ENCODE data around the gene TLNRD1.
"Not testable (repeated sequence)": the region's sequence is repeated elsewhere in the genome, so short reads cannot be mapped to it uniquely, and the experiment has no call there.

TLNRD1 gene

DNA sequence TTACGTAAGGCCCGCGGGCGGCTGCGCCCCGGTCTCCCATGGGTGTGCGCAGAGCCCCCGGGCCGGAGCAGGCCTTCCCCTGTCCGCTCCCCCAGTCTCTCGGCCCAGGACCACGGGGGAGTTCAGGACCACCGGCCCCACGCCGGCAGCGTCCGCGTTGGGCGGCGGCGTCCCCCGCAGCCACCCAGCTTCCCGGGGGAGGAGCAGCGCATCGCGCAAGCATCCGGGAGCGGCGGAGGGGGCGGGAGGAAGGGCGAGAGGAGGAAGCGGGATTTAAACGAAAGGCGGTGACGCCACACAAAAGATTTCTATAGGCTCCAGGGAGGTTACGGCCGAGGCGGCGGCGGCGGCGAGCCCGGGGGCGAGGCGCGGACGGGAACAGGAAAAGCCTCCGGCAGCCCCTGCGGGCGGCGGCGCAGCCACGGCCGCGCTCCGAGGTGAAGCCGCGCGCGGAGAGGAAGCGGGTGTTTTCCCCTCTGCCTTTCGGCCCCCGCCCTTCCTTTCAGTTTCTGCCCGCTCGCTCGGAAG lies at the start of gene TLNRD1:
TSS of gene TLNRD1 (plus strand) at position 300 of the 528 bp plus-strand sequence. CDS start 1,349 bp downstream, outside the sequence.
- peak; percentile 65 for DNase-seq

DNA sequence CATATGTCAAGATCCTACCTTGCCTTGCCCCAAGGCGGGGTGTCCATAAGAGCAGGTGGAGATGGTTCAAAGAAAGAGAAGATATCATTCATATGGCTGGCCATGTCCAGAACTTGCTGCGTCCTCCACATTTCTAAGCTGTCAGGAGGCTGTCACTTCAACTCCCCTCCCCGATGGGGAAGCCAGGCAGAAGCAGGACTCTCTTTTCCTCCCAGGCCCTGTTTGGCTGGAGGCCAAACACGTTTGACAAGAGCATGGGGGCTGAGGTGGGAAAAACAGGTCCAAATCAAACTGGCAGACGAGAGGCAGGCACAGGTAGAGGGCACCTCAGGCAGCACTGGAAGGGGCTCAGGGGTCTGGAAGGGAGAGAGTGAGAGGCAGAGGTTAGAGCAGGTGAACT lies 48.8 kb upstream of the TLNRD1 start:
- no peak for DNase-seq

DNA sequence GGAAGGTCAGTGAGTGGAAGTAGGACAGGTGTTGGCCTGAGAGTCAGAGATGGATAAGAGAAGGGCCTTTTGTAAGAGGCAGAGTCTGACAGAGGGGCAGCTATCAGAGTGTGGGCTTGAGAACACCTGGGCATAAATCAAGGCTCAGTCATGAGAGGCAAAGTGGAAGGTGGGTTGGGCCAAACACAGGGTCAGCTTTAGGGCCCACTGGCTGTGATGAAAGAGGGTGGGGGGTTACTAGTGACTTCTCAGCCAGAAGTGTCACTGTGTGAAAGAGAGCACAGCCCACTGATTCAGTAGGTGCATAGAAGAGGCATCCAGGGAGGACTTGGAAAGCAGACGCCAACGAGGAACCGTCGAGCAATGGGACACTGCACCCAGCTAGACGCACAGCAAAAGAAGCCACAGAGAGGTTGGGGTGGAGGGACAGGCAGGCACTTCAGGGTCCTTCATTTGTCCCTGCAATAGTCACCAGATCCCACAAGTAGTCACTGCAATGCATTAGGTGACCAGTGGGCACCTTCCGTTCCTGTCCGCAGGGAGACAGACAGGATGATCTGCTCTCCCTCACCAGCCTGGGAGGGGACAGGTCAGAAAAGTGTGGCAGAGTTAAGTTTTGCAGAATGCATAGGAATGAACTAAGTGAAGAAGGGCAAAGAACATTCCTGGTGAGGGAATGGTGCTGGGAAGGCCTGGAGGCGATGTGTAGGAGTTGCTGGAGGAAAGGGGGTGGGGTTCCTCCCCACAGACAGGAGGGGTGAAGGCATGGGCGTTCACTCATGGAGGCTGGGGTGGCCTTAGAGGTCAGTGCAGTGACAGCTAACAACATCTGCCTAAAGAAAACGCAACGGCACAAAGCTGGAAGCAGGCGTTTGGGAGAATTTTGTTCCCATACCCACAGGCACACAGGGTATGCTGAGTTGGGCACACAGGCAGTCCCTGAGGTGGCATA lies 47.4 kb upstream of the TLNRD1 start:
- DNase-seq = no peak

DNA sequence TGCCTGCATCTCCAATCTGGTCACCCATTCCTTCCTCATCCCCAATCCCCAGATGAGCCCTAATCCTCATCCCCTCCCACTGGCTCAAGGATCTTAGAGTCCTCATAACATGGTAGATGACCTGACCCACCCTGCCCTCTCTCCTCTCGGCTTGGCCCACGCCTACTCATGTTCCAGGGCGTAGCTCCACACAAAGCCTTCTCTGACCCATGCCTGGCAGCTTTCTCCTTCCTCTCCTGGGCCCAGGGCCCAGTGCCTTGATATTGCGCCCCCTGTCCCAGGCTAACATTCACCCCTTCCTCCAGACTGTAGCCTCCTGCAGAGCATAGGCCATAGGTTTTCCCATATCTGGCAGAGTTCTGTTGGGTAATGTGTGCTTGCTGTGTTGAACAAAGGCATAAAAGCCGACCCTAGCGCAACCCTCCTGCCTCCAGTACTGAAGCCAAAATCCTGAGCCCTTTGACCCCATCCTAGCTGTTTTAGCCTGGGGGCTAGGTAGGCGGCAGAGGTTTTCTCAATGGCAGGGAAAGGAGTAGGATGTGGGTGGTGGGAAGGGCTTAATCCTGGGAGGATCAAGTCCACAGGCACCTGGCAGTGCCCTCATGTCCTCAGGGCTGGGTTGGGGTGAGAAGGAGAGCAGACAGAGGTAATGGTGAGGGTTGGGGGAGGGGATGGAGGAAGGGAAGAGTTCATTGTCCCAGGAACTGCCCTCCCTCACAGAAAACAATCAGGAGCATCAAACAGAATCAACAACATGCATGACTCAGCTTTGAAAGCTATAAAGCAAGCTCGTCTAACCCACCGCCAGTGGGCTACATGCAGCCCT lies 46.6 kb upstream of the TLNRD1 start:
- no peak for DNase-seq

DNA sequence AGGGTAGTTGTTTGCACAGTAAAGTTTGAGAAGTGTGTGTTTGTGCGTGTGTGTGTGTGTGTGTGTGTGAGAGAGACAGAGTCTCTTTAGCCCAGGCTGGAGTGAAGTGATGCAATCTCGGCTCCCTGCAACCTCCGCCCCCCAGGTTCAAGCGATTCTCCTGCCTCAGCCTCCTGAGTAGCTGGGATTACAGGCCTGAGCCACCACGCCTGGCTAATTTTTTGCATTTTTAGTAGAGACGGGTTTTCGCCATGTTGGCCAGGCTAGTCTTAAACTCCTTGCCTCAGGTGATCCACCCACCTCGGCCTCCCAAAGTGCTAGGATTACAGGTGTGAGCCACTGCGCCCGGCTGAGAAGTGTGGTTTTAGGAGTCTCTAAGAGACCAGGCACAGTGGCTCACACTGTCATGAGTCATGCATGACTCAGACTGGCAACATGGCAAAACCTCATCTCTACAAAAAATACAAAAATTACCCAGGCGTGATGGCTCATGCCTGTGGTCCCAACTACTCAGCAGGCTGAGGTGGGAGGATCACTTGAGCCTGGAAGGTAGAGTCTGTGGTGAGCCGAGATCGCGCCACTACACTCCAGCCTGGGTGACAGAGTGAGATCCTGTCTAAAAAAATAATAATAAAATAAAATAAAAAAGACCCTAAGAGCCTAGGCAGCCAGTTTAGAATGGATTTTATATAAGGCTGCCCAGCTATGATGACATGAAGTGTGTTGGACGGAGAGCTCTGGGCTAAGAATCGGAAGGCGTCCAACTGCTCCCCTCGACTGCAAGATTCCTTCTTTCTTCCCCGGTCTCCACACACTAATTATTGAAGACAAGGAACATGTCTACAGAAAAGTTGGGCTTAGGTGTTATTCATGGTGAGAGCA lies 44.9 kb upstream of the TLNRD1 start:
- DNase-seq = peak; percentile 77

DNA sequence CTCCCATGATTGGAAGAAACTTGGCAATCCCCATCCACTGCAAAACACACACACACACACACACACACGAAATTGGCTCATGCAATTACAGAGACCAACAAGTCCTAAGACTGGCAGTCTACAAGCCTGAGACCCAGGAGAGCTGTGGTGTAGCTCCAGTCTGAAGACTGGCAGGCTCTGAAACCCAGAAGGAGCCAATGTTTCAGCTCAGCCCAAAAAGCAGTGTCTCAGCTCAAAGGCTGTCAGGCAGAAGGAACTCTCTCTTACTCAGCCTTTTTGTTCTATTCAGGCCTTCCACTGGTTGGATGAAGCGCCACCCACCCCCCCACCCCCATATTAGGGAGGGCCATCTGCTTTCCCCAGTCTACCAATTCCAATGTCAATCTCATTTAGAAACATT lies 43.2 kb upstream of the TLNRD1 start:
- DNase-seq = no peak

DNA sequence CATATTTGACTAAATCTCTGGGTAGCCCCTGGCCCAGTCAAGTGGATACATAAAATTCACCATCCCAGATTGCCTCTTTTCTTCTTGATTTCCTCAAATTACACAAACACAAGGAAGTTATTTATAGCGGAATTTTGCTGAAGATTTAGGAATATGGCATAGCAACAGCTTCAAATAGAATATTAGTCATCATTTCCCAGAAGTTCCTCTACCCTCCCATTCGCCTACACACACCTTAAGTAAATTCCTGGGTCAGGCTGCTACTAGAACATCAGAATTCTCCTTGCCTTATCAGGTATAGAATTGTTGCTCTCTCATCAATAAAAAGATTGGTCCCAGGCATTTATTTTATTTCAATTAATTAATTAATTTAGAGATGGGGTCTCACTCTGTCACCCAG lies 42.7 kb upstream of the TLNRD1 start:
- DNase-seq = no peak

DNA sequence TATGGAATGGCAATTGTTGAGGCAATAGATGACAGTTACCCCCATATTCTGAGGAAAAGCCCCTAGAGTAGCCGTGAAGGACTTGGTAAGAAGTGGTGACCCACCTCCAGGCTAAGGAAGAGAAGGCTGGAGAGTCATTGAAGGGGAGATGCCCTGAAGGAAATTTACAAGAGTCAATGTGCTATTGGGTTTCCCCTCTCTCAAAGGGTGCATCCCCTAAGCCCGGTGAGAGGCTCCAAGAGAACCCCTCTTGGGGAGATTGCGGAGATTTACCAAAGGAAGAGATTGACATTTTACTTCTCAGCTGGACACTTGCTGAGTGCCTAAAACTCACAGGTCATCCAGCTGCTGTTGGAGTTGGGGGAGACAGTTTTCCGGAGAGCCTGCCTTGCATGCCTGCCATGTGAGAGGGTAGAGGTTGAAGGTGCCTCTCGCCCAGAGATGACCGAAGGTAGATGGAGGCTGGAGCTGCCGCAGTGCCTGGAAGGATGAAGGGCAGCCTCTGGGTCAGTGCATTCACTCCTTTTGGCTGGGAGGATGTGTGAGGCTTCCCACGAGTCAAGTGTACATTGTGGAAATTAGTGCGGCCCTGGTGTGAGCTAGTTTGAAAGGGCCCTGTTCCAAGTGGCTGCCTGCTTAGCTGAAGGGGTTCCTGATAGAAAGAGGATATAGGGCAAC lies 41.8 kb upstream of the TLNRD1 start:
- DNase-seq = no peak

DNA sequence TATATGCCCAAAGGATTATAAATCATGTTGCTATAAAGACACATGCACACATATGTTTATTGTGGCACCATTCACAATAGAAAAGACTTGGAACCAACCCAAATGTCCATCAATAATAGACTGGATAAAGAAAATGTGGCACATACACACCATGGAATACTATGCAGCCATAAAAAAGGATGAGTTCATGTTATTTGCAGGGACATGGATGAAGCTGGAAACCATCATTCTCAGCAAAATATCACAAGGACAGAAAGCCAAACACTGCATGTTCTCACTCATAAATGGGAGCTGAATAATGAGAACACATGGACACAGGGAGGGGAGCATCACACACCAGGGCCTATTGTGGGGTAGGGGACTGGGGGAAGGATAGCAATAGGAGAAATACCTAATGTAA lies 35.3 kb upstream of the TLNRD1 start:
- not testable (repeated sequence) for DNase-seq

DNA sequence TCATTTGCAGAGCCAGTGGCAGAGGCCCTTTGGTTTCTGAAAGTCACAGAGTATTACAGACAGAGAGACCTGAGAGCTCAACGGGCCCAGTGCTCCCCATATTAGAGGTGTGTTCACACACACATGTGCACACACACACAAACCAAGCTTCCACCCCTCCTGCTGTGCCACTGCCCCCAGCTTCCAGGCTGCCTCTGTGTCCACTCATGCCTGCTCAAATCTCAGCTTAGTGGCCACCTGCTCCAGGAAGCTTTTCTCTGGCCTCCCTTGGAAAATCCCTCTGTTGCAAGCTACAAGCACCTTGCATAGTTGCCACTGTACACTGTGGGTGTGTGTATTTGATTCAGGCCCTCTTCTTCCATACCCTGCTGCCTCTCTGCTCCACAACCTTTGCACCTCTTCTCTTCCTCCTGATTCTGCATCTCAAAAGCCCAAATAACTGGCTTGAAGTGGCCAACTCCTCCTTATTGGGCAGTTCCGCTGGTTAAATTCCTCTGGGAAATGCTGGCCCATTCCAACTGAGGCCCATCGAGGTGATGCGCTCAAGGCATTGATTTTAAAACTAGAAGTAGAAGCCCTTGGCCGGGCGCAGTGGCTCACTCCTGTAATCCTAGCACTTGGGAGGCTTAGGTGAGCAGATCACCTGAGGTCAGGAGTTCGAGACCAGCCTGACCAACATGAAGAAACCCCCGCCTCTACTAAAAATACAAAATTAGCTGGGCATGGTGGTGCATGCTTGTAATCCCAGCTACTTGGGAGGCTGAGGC lies 34.1 kb upstream of the TLNRD1 start:
- DNase-seq = no peak

DNA sequence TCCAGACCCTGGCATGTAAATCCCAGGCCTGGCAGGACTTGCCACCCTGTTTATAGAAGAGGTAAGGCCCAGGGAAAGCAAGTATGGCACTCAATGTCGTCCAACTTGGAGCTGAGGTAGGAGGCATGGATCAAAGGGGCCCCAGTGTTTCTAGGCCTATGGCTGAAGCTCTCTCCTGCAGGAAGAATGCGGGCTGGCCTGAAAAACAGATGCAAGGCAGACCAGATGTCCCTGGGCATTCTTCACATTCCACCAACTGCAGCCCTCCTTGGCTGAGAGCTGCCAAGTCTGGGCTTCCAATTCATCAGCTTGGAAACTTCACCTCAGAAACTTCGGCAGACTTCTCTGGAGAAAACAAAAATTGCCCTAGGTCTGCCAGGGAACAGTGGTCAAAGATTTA lies 33.3 kb upstream of the TLNRD1 start:
- no peak for DNase-seq

DNA sequence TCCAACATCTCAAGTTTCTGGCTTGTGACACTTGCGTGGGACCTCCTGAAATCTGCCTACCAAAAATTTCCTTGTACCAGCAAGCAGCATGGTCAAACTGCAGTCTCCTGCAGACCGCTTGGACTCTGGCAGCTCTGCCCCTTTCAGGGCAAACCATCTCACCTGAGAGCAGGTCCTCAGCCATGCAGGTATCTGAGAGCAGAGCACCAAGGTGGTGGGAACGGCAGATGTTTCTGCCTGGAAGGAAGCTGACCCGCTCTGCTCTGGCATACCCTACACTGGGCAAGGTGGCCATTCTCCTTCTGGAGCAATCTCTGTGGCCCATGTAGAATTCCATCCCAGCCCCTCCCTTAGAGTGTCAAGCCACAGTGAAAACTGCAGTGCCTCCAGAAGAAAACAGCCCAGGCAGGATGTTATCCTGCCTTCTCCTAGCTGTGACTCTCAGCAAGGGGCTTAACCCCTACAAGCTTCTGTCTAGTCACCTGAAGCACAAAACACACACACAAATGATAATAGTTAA lies 32.7 kb upstream of the TLNRD1 start:
- DNase-seq = no peak

DNA sequence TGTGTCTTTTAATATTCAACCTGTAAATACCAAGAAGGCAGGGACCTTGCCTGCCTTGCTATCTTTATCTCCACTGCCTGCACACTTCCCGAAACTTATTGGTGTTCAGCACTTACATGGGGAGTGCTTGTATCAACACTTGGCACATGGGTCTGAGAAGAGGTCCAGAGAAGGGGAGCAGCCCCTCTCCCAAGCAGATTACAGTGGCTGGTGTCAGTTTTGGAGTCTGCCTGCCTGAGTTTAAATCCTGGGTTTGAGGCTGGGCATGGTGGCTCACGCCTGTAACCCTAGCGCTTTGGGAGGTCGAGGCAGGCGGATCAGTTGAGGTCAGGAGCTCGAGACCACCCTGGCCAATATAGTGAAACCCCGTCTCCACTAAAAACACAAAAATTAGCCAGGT lies 31.4 kb upstream of the TLNRD1 start:
- no peak for DNase-seq

DNA sequence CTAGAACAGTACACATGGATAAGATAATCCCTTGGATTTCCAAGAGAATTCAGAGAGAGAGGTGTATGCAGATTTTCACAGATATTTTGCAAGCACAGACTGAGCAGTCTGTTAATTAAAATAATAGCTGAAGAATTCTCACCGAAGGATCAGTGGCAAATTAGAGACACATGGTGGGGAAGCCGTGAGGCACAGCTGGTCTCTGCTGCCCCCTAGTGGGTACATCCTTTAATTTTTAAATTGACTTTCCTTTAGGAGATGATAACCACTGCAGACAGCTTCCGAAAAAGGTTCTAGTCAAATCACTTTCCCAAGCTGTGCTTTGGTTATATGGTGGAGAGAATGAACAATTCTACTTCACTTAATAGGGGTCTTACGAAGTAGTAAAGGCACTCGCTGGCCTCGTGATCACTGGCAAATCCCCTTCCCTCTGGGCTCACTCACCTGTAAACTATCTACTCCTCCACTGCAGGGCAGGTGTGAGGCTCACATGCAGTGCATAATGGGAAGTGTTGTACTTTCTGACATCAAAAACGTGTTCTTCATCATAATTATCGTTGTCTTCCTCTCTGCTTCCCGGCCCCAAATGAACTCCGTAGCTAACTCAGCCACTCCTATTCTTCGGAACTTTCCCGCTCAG lies 30.6 kb upstream of the TLNRD1 start:
- DNase-seq = peak; percentile 13

DNA sequence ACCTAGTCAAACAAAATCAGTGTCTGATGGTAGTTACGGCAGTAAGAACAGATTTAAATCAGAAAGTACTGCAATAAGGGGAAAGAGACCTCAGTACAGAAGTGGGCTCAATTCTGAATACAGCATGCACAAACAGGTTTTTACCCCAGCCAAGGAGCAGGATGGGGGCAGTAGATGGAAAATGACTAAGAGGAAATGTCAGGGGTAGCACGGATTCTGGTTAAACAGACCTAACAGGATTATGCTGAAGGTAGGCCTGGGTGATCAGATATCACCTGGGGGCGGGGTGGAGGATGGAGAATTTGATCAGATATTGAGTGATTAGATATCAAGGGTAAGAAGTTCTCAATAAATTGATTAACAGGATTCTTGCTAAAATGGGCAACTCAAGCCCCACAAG lies 30.1 kb upstream of the TLNRD1 start:
- no peak for DNase-seq

DNA sequence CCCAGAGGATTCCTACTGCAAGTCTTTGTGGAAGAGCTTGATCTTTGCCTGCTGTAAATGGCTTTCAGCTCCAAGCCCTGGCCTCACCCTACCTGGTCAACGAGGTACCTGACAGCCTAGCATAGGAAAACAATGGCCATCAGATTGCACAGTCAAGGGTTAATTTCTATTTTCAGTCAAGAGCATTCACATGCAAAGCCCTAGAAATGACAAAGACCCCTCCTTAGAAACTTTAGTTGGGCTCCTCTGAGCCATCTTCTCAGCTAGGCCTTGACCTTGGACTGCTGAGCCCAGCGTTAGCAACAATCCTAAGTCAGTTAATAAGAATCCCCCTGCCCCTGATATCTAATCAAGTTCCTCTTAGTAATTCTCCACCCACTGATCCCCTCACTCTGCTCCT lies 29.6 kb upstream of the TLNRD1 start:
- no peak for DNase-seq

DNA sequence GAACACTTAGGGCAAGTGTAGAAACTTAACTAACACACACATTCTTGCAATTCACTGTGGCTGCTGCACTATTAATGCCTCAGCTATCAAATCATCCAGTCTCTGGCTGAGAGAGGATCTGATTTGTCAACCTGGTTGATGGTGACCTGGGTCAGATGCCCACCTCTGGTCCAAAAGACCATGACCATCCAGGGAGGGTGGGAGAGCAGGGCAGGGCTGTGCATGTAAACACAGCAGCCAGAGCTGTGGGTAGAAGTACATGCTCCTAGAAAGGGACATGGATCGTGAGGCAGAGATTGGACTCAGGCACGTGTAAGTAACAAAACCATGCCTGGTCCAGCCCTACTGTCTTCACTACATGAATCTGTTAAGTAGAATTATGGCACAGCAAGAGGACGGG lies 28.4 kb upstream of the TLNRD1 start:
- no peak for DNase-seq

DNA sequence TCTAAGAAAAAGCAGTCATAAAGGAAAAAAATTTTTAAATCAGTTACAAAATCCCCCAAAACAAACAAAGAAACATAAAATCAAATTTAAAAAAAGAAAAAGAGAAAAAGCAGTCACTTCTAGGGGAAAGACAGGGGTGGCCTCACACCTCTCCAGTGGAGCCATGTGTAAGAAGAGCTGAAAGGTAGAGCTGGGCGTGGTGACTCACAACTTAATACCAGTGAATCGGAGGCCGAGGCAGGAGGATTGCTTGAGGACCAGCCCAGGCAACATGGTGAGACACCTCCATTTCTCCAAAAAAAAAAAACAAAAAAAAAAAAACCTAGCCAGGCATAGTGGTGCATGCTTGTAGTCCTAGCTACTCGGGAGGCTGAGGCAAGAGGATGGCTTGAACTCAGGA lies 25.8 kb upstream of the TLNRD1 start:
- no peak for DNase-seq

DNA sequence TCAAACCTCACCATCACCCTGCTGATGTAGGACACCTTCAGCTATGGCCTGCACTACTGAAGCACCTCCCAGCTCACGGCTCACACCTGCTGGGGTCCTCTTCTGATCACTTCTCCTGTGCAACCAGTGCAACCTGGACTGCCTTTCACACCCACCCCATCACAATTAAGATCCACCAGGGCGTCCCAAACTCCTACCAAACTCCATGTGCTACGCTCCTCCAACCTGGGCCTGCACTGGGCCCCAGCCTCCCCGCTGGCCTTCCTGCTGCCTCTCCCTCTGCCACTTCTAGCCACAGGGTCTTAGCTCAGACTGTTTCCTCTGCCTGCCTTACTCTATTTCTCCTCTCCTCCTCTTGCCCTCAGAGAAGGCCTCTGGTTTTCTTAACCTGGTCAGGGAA lies 23.9 kb upstream of the TLNRD1 start:
- DNase-seq = no peak

DNA sequence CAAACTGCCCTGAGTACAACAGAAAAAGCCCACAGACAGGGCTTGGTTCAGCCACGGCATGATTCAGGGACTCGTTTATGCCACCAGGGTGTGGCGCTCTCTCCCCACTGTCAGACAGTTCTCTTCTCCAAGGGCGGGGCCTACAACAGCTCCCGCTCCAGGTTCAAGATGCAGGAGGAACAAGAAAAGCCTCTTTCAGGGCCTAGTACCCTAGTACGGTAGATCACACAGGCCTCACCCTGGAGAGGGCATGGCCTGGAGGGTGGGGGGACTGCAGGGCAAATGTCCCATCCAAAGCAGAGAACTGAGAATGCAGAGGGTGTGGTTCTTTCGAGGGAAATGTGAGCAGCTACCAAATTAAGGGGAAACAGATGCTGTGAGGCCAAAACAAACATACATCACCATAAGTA lies 23.1 kb upstream of the TLNRD1 start:
- DNase-seq = no peak

Measured in T1000 (cell line).